ENCODE results near the gene HINT2.

HINT2 gene

GRCh38 chr9:35811381-35812024, 3.3 kb downstream of the HINT2 start:
- DNase-seq, result no peak

- DNase-seq, result no peak
These were observed 4.7 kb downstream of the HINT2 start for GRCh38 chr9:35810122-35810521.

- DNase-seq, result no peak
These were observed 6.4 kb downstream of the HINT2 start for GRCh38 chr9:35808433-35808832.

DNA sequence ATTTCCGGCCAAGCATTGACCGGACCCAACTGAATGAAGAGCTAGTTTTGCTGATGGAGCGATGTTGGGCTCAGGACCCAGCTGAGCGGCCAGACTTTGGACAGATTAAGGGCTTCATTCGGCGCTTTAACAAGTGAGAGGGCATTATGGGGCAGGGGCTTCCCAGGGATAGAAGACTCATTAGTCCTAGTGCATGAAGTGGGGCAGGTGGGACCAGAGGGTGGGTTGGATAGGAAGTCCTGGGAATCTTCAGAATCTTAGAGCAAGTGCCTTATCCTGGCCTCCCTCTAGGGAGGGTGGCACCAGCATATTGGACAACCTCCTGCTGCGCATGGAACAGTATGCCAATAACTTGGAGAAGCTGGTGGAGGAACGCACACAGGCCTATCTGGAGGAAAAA, 8.7 kb downstream of the HINT2 start:
- DNase-seq, result no peak

DNA sequence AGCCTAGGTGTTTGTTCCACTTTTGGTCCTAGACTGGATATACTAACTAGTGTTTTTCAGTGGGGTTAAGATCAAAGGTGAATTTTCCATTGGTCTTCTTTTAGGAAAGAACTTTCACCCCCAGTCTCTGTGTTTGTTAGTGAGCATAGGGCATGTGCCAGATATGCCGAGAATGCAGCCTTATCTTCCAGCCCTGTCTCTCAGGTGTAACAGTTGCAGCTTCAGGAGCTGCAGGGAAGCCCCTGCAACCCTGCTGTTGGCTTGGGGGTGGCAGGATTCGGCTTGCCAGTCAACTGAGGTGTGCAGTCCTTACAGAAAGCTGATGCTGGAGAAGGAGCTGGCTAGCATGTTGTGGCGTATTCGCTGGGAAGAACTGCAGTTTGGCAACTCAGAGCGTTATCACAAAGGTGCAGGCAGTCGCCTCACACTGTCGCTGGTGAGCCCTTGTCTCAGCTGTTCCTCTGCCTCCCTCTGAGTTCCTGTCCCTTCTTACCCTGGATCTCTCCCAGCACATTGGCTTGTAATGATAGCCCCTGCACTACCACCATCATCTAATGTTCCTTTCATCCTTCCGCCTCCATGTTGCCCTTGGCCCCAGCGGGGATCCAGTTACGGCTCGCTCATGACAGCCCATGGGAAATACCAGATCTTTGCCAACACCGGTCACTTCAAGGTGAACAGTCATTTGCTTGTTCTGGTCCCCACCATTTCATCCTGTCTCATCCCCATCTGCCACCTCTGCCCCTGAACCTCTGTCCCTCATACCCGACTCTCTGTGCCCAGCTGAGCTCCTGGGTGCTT, 13.3 kb downstream of the HINT2 start:
- no peak for DNase-seq

DNA sequence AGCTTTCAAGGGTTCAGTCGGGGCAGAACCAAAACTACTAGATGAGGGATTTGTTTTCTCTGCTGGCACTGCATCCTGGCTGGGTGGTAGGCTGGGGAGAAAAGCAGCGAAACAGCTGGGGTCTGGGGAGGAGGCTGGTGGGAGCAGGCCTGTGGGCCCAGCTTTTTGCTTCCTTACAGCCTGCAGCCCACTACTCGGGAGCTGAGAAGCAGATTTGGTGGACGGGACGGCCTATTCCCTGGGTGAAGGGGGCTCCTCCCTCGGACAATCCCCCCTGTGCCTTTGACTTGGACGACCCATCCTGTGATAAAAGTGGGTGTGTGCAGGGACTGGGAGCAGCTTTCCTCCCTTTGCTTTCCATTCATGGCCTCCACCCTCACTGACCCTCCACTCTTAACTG, 14.3 kb downstream of the HINT2 start:
- DNase-seq, result no peak

DNA sequence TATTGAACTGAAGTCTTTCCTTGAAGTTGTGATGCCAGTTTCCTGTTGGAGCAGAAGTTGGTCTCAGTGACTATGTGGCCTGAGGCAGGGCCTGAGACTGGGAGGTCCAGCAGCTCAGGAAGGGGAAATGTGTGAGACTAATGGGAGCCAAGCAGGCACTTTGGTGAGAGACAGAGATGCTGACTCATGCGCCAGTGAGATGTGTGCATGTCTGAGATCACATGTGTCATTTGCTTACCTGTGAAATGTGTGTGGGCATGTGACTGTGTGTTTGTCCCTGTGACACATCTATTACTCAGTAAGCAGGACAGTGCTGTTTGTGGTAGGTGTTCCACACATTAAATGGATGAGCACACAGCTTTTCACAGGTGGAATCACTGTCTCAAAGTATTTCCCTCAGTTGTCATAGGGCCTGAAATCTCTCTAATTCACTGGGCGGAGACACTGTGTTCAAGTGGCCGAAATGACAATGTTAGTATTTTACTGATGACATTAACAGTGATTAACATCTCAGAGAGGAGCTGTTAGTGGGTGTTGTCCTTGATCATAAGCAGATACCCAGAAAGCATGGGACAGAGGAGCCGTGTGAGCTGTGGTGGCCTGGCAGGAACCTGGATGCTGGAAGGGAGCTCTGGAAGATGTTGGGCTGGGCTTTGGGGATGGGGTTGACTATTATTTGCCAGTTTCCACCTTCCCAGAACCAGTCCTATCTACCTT, 16.0 kb downstream of the HINT2 start:
- no peak for DNase-seq

- DNase-seq, result no peak
These were observed 17.3 kb downstream of the HINT2 start for GRCh38 chr9:35797311-35798109.

GRCh38 chr9:35795695-35796094, 19.1 kb downstream of the HINT2 start:
- no peak for DNase-seq

- no peak for DNase-seq
These were observed 21.4 kb downstream of the HINT2 start for GRCh38 chr9:35793461-35793860.

DNA sequence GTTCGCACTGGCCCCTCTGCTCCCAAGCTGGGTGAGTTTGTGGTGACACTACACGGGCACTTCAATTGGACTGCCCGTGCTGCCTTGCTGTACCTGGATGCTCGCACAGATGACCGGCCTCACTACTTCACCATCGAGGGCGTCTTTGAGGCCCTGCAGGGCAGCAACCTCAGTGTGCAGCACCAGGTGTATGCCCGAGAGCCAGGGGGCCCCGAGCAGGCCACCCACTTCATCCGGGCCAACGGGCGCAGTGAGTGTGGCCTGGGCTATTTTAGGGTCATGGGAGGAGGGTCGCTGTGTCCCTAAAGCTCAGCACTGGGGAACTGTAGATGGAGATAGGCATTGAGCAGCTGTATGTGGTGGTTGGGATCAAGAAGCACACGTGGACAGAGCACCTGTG, 22.0 kb downstream of the HINT2 start:
- no peak for DNase-seq

DNA sequence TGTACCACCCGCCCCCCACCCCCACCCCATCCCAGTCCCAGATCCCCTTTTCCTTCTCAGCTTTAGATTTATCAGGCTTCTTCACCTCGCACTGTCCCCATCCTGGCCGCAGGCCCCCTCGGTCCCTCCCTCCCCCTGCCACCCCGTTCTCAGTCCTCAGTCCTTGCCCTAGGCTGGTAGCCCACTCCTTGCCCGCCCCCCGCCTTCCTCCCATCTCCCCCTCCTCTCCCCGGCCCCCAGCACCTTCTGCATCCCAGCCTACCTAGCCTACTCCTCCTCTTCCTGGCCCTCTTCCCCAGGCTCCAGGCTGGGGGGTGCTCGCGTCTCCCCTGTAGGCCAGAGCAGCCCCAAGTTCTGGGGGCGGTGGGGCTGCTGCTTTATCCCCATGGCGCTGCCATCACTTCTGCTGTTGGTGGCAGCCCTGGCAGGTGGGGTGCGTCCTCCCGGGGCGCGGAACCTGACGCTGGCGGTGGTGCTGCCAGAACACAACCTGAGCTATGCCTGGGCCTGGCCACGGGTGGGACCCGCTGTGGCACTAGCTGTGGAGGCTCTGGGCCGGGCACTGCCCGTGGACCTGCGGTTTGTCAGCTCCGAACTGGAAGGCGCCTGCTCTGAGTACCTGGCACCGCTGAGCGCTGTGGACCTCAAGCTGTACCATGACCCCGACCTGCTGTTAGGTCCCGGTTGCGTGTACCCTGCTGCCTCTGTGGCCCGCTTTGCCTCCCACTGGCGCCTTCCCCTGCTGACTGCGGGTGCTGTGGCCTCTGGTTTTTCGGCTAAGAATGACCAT, 22.6 kb downstream of the HINT2 start:
- no peak for DNase-seq

GRCh38 chr9:35791297-35791921, 23.4 kb downstream of the HINT2 start, which contains the start of gene NPR2:
NPR2 (plus strand) TSS chr9:35791591; CDS start chr9:35792409, 818 bp downstream.
- no peak for DNase-seq

DNA sequence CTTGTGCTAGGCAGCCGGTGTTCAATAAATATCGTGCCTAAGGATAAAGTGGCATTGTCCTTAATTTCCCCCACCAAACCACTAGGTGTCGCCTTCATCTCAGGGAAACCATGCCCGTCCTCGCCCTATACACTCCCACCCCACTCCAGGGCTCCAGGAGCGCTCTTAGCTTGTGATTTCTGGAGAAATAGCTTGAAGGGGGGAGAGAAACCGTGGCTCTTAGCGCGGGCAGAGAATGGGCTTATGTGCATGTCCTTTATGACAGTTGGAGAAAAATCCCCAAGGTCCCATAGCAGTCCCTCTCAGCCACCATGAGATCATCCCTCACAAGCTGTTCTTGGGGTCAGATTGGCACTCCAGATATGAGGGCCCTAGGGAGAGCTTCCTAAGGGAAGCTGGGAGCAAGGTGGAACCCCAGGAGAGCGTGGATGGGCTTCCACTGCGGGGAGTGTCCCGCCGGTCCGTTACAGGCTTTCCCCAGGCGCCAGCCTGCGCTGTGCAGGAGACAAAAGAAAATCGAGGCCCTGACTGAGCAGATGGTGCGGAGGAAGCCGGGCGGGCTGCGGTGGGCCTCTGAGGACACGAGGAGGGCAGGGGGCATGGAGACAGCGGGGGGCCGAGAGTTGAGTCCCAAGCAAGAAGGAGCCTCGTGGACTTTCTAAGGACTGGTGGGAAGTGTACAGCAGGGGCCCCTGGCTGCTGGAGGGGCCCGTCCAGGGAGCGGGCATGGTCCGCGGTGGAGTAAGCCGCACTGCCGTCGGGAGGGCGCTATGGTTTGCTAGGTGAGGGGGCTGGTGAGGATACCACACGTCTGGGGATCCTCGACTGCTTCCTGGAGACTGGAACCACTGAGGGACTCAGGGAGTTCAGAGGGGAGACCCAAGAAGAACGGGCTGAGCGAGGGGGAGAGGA, 24.2 kb downstream of the HINT2 start:
- DNase-seq, result peak; percentile 53

DNA sequence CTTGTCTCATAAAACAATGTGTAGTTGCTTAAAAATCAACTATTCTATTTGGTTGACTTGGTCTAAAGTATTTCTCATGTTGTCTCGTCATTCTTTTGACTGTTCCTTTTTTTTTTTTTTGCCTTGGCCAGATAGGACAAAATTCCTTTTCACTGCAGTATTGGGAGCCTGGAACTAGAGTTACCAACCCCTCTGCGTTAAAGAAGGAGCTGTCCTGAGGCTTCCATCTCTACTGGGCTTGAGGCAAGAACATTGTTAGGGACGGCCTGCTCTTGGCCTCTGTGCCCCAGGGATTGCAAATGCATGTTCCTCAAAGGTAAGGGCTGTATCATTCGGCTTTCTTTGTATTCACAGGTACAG, 24.8 kb downstream of the HINT2 start:
- no peak for DNase-seq

DNA sequence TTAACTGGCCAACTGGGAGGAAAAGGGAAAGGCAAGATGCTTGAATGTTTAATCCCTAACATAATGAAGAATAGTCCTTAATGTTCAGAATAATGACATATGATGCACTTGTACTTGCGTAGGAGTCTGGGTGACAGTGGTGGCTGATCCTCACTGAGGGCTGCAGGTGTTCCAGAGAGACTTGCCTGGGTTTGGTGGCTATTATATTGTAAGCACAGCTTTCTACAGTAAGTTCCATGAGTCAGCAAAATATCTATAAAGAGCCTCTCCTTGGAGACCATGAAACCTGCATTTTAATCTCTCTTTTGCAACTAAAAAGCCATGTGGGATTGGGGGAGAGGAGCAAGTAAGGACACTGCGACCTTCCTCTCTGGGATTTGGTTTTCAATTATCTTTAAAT, 25.3 kb downstream of the HINT2 start:
- no peak for DNase-seq

DNA sequence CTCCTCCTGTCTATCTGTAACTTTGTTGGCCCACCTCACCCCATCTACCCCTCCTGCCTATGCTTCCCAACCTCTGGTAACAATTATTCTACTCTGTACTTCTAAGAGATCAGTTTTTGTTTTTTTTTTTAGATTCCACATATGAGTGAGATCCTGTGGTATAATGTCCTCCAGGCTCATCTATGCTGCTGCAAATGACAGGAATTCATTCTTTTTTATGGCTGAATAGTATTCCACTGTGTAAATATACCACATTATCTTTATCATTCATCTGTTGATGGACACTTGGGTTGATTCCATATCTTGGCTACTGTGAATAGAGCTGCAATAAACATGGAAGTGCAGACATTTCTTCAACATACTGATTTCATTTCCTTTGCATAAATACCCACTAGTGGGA, 31.4 kb downstream of the HINT2 start:
- no peak for DNase-seq

DNA sequence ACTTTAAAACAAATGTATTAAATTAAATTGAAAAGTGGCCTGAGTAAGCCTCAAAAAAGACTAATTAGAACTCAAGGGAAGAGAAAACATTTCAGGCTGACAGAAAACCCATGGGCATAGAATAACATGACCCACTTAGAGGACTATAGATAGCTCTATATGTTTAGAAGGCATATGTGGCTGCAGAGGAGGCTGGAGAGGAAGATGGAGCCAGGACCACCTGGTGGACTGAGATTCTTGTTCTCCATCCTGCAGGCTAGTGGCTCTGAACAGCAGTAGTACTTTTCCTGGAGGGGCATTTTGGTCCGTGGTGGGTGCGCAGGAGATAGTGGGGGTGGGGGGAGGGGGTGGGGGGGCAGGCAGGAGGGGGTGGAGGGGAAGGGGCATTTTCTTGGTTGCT, 33.8 kb downstream of the HINT2 start:
- no peak for DNase-seq

DNA sequence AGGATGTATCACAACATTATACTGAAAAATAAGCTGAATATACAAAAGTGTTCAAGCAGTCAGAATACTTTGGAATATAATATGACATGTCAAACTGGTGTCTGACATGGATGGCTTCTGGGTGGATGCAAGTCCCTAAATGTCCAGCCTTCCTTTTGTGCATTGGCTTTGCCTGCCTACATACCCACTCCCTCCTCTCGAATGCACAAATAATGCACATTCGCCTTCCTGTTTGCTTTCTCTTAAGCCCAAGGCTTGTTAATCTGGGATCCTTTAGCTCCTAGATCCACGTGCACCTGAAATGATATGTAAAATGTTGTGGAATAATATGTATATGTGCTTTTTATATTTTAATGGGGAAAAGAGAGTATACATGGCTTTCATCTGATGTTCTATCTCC, 36.3 kb downstream of the HINT2 start:
- DNase-seq, result no peak

GRCh38 chr9:35776018-35776417, 38.8 kb downstream of the HINT2 start:
- no peak for DNase-seq

Data from activated gamma-delta T cell treated with Interleukin-2 at 50 U/mL for 16 hours (primary cell).